Mucosa of descending colon (tissue), 3 donors: ENCODE data around the gene MTERF1. TPM values are rescaled to one million over a fixed set of nuclear protein-coding genes. Genes with fewer than 3 reads are reported as not detected.

ENCODE experiments used
- ATAC-seq: fragments of 200-7000 bp; cut with Tn5 transposase; one replicate; pipeline ENCODE4 v1.9.1; 2020; ENCODE audit warnings: mild to moderate bottlenecking, moderate library complexity
- DNase-seq, 3 donors: peaks; one replicate each; pipeline ENCODE4 v3.0.0-alpha.2; 2020
- H3K36me3 ChIP-seq: fragments of 200-600 bp; one replicate; pipeline ENCODE4 v1.8.0; 2021; ENCODE audit warnings: low read depth, mild to moderate bottlenecking
- H3K4me1 ChIP-seq: fragments of 200-600 bp; one replicate; pipeline ENCODE4 v1.8.0; 2021; ENCODE audit warnings: low read depth, mild to moderate bottlenecking
- H3K4me3 ChIP-seq: fragments of 200-600 bp; one replicate; pipeline ENCODE4 v1.8.0; 2021; ENCODE audit warnings: mild to moderate bottlenecking
- H3K9me3 ChIP-seq: fragments of 200-600 bp; one replicate; pipeline ENCODE4 v1.8.0; 2021; ENCODE audit warnings: mild to moderate bottlenecking
- CTCF ChIP-seq: fragments of 200-600 bp; IDR thresholded peaks from one replicate; pipeline ENCODE4 v1.8.0; 2022; ENCODE audit warnings: antibody characterized with exemption, mild to moderate bottlenecking
- intact Hi-C, 2 donors: fragments of 100-400 bp; cut with DNase I in 1 of 2; cut with micrococcal nuclease in 1 of 2; formaldehyde crosslinking; loops; one replicate each; pipeline versions ENCODE4 v1.11.0 to v1.11.1; 2022; cut with DNase I, micrococcal nuclease
- total RNA-seq, 3 donors: library from RNA; stranded (reverse); fragmentation: NEBNext Ultra II Directional in 2 of 3; extraction: Animal tissue kit (Norgen Biotek cat#: 25700) in 2 of 3; gene quantifications; one replicate each; pipeline versions ENCODE4 v1.2.1 to v1.2.4, GENCODE V29; 2021 to 2023
- donor health status: DM: no; HTN: no; CAD: no; lungs with moderate emphysema.
- donor health status: DM: no; HTN: no; CAD: no.
- donor health status: DM: no; HTN: yes; CAD: no.

MTERF1 gene
- total RNA-seq, 3 donors from 2014 or later: 11.4 to 18.8 (median 12.7) TPM

- Histone ChIP-seq H3K9me3 (no peaks in the 10 kb centered on the region), H3K4me1 (no peaks in the 10 kb centered on the region), H3K36me3 (no peaks in the 10 kb centered on the region), H3K4me3 (no peak overlapping the region)
- intact Hi-C loops: no loop called here
- ATAC-seq: no peak
- no peak for DNase-seq
- no peak for TF ChIP-seq CTCF
Observed at GRCh38 chr7:91832493-91833045, 47.9 kb downstream of the MTERF1 start.

- no peak for DNase-seq
- ATAC-seq: no peak
Observed at GRCh38 chr7:91827169-91827568, 53.3 kb downstream of the MTERF1 start.

GRCh38 chr7:91826377-91826776, 54.1 kb downstream of the MTERF1 start:
- intact Hi-C loops: no loop called here
- ATAC-seq: no peak
- no peak for TF ChIP-seq CTCF
- H3K4me3 ChIP-seq: no peak overlapping the region
- H3K36me3 ChIP-seq: no peaks in the 10 kb centered on the region
- H3K4me1 ChIP-seq: no peaks in the 10 kb centered on the region
- no peak for DNase-seq
- H3K9me3 ChIP-seq: no peaks in the 10 kb centered on the region

More at GRCh38 chr7:91827169-91827568, 53.3 kb downstream of the MTERF1 start:
- no peaks in the 10 kb centered on the region for H3K36me3 ChIP-seq
- no peak overlapping the region for H3K4me3 ChIP-seq
- no peaks in the 10 kb centered on the region for H3K4me1 ChIP-seq
- no peak for TF ChIP-seq CTCF
- intact Hi-C loops: no loop called here
- no peaks in the 10 kb centered on the region for H3K9me3 ChIP-seq

- H3K4me1 ChIP-seq: no peaks in the 10 kb centered on the region
- peaks cover 11% of the 10 kb centered on the region for H3K9me3 ChIP-seq
- TF ChIP-seq CTCF: no peak
- no peaks in the 10 kb centered on the region for H3K36me3 ChIP-seq
- no peak for DNase-seq
- intact Hi-C loops: no loop called here
- no peak overlapping the region for H3K4me3 ChIP-seq
- no peak for ATAC-seq
Observed at GRCh38 chr7:91824201-91824600, 56.3 kb downstream of the MTERF1 start.

Other genes starting within 250 kb of the MTERF1 start
- gene AKAP9, start 60.2 kb upstream of the MTERF1 start, total RNA-seq: 100 to 1,000 TPM; 119 to 206 (median 137) TPM